Nephron progenitor cell (in vitro differentiated cells): Measurements from ENCODE around the gene CREB5.

Experiments
- DNase-seq: peaks from one replicate; pipeline ENCODE4 v3.0.0; 2021
- H3K27ac Mint-ChIP-seq: 2 replicates; pipeline ENCODE4 v1.8.0; 2021; ENCODE audit warnings: mild to moderate bottlenecking, moderate library complexity, mixed read lengths
- H3K27me3 Mint-ChIP-seq: 2 replicates; pipeline ENCODE4 v1.8.0; 2021; ENCODE audit warnings: mild to moderate bottlenecking, low read depth, mixed read lengths; ENCODE audit not compliant: poor library complexity
- H3K36me3 Mint-ChIP-seq: 2 replicates; pipeline ENCODE4 v1.8.0; 2021; ENCODE audit warnings: low read depth, mixed read lengths
- H3K4me1 Mint-ChIP-seq: 2 replicates; pipeline ENCODE4 v1.8.0; 2021; ENCODE audit warnings: mixed read lengths
- H3K4me3 Mint-ChIP-seq: 2 replicates; pipeline ENCODE4 v1.8.0; 2021; ENCODE audit warnings: mild to moderate bottlenecking, moderate library complexity, mixed read lengths
- H3K9me3 Mint-ChIP-seq: 2 replicates; pipeline ENCODE4 v1.8.0; 2021; ENCODE audit warnings: mild to moderate bottlenecking, moderate library complexity, mixed read lengths
- CTCF ChIP-seq: fragments of 200-600 bp; sonication (generic); IDR thresholded peaks from 2 replicates; pipeline ENCODE4 v1.5.0; 2021; ENCODE audit warnings: antibody characterized with exemption

CREB5 gene

GRCh38 chr7:28678431-28678965, 266.2 kb downstream of the CREB5 start:
- Mint-ChIP-seq H3K9me3 (no peaks in the 10 kb centered on the region), H3K27me3 (peaks cover 3% of the 10 kb centered on the region), H3K27ac (no peak overlapping the region), H3K36me3 (no peaks in the 10 kb centered on the region), H3K4me3 (no peak overlapping the region), H3K4me1 (peaks cover 54% of the 10 kb centered on the region)
- TF ChIP-seq CTCF, result no peak
- no peak for DNase-seq

- no peak for TF ChIP-seq CTCF
- H3K36me3 Mint-ChIP-seq, result no peaks in the 10 kb centered on the region
- no peak for DNase-seq
- H3K4me3 Mint-ChIP-seq, result no peak overlapping the region
- no peaks in the 10 kb centered on the region for H3K9me3 Mint-ChIP-seq
- H3K27me3 Mint-ChIP-seq, result peaks cover 3% of the 10 kb centered on the region
- no peak overlapping the region for H3K27ac Mint-ChIP-seq
- peaks cover 23% of the 10 kb centered on the region for H3K4me1 Mint-ChIP-seq
These were observed 269.5 kb downstream of the CREB5 start for GRCh38 chr7:28681693-28682310.

- no peak for TF ChIP-seq CTCF
- no peaks in the 10 kb centered on the region for H3K9me3 Mint-ChIP-seq
- H3K4me1 Mint-ChIP-seq, result peaks cover 14% of the 10 kb centered on the region
- no peak for DNase-seq
- H3K27me3 Mint-ChIP-seq, result peaks cover 3% of the 10 kb centered on the region
- no peak overlapping the region for H3K4me3 Mint-ChIP-seq
- H3K27ac Mint-ChIP-seq, result no peak overlapping the region
- H3K36me3 Mint-ChIP-seq, result no peaks in the 10 kb centered on the region
These were observed 270.5 kb downstream of the CREB5 start for GRCh38 chr7:28682801-28683200.

- H3K4me1 Mint-ChIP-seq, result peaks cover under 1% of the 10 kb centered on the region
- peak; percentile 24 for DNase-seq
- H3K27me3 Mint-ChIP-seq, result peaks cover 3% of the 10 kb centered on the region
- H3K27ac Mint-ChIP-seq, result no peak overlapping the region
- no peaks in the 10 kb centered on the region for H3K36me3 Mint-ChIP-seq
- H3K4me3 Mint-ChIP-seq, result no peak overlapping the region
- H3K9me3 Mint-ChIP-seq, result no peaks in the 10 kb centered on the region
- TF ChIP-seq CTCF, result no peak
These were observed 272.4 kb downstream of the CREB5 start for GRCh38 chr7:28684650-28685241.

GRCh38 chr7:28685242-28685643, 272.9 kb downstream of the CREB5 start:
- H3K27me3 Mint-ChIP-seq, result peaks cover 3% of the 10 kb centered on the region
- no peaks in the 10 kb centered on the region for H3K36me3 Mint-ChIP-seq
- no peak for TF ChIP-seq CTCF
- H3K27ac Mint-ChIP-seq, result no peak overlapping the region
- peak; percentile 10 for DNase-seq
- peaks cover 2% of the 10 kb centered on the region for H3K4me1 Mint-ChIP-seq
- no peaks in the 10 kb centered on the region for H3K9me3 Mint-ChIP-seq
- H3K4me3 Mint-ChIP-seq, result no peak overlapping the region
